ENCODE results near the gene ADARB2. TPM values are rescaled to one million over a fixed set of nuclear protein-coding genes. Genes with fewer than 3 reads are reported as not detected.

ADARB2 gene
- total RNA-seq, 6 experiments from 2014 or later, result not detected

- Mint-ChIP-seq H3K4me1 (ENCODE audit: low read depth) (no peaks in the 10 kb centered on the region), H3K4me3 (no peak overlapping the region), H3K27ac (no peak overlapping the region), H3K36me3 (ENCODE audit: low read depth) (peaks cover 4% of the 10 kb centered on the region; the same call in 1 of the 2 replicates), H3K27me3 (ENCODE audit: insufficient read depth) (peaks cover 3% of the 10 kb centered on the region), H3K9me3 (peaks cover 46% of the 10 kb centered on the region)
- no peak for TF ChIP-seq CTCF (IDR thresholded peaks at IDR 0.05)
- DNase-seq, result no peak
Measured at GRCh38 chr10:1558906-1559305, 178.4 kb downstream of the ADARB2 start.

GRCh38 chr10:1557081-1557480, 180.2 kb downstream of the ADARB2 start:
- Mint-ChIP-seq H3K36me3 (ENCODE audit: low read depth) (peaks cover 4% of the 10 kb centered on the region; the same call in 1 of the 2 replicates), H3K27ac (no peak overlapping the region), H3K9me3 (peaks cover 33% of the 10 kb centered on the region), H3K4me1 (ENCODE audit: low read depth) (no peaks in the 10 kb centered on the region), H3K27me3 (ENCODE audit: insufficient read depth) (peaks cover 4% of the 10 kb centered on the region), H3K4me3 (no peak overlapping the region)
- no peak for TF ChIP-seq CTCF (IDR thresholded peaks at IDR 0.05)
- no peak for DNase-seq

- no peak for DNase-seq
- no peaks in the 10 kb centered on the region for H3K4me1 Mint-ChIP-seq (ENCODE audit: low read depth)
- no peak for TF ChIP-seq CTCF (IDR thresholded peaks at IDR 0.05)
- peaks cover 4% of the 10 kb centered on the region for H3K27me3 Mint-ChIP-seq (ENCODE audit: insufficient read depth)
- H3K9me3 Mint-ChIP-seq, result peaks cover 29% of the 10 kb centered on the region
- no peak overlapping the region for H3K27ac Mint-ChIP-seq
- no peak overlapping the region for H3K4me3 Mint-ChIP-seq
- peaks cover 4% of the 10 kb centered on the region; the same call in 1 of the 2 replicates for H3K36me3 Mint-ChIP-seq (ENCODE audit: low read depth)
Measured at GRCh38 chr10:1556496-1556895, 180.8 kb downstream of the ADARB2 start.

GRCh38 chr10:1553951-1554350, 183.4 kb downstream of the ADARB2 start:
- DNase-seq, result no peak
- H3K27ac Mint-ChIP-seq, result no peak overlapping the region
- H3K4me1 Mint-ChIP-seq (ENCODE audit: low read depth), result no peaks in the 10 kb centered on the region
- peaks cover 4% of the 10 kb centered on the region for H3K27me3 Mint-ChIP-seq (ENCODE audit: insufficient read depth)
- H3K4me3 Mint-ChIP-seq, result no peak overlapping the region
- peaks cover 46% of the 10 kb centered on the region for H3K9me3 Mint-ChIP-seq
- no peak for TF ChIP-seq CTCF (IDR thresholded peaks at IDR 0.05)
- H3K36me3 Mint-ChIP-seq (ENCODE audit: low read depth), result peaks cover 4% of the 10 kb centered on the region

- no peak overlapping the region for H3K4me3 Mint-ChIP-seq
- peaks cover 6% of the 10 kb centered on the region for H3K27me3 Mint-ChIP-seq (ENCODE audit: insufficient read depth)
- no peak for TF ChIP-seq CTCF (IDR thresholded peaks at IDR 0.05)
Measured at GRCh38 chr10:1552881-1553670, 184.2 kb downstream of the ADARB2 start.

More at GRCh38 chr10:1552881-1553670, 184.2 kb downstream of the ADARB2 start:
- no peaks in the 10 kb centered on the region for H3K4me1 Mint-ChIP-seq (ENCODE audit: low read depth)
- H3K36me3 Mint-ChIP-seq (ENCODE audit: low read depth), result peaks cover 10% of the 10 kb centered on the region
- H3K9me3 Mint-ChIP-seq, result peaks cover 49% of the 10 kb centered on the region
- no peak for DNase-seq
- no peak overlapping the region for H3K27ac Mint-ChIP-seq

All from HFFc6 (cell line).